H9 (cell line): ENCODE data around the gene FRS3. TPM values are rescaled to one million over a fixed set of nuclear protein-coding genes. Genes with fewer than 3 reads are reported as not detected.

Experiments used
- DNase-seq: peaks from one replicate; pipeline ENCODE4 v3.0.0-alpha.2; 2017
- H2AFZ ChIP-seq: one replicate; pipeline ENCODE4 v1.6.1; 2013; ENCODE audit warnings: mild to moderate bottlenecking, low read length, control low read depth, moderate library complexity
- H2AK5ac ChIP-seq: 2 replicates; pipeline ENCODE4 v1.6.1; 2013; ENCODE audit warnings: low read length, control low read depth, mixed read lengths; ENCODE audit not compliant: insufficient read length
- H2BK120ac ChIP-seq: one replicate; pipeline ENCODE4 v1.6.1; 2013; ENCODE audit warnings: low read depth, mild to moderate bottlenecking, low read length, control low read depth, inconsistent platforms; ENCODE audit not compliant: poor library complexity, severe bottlenecking
- H2BK12ac ChIP-seq: 2 replicates; pipeline ENCODE4 v1.6.1; 2013; ENCODE audit warnings: low read length, control low read depth, mixed read lengths, low read depth; ENCODE audit not compliant: insufficient read length
- H2BK15ac ChIP-seq: 2 replicates; pipeline ENCODE4 v1.6.1; 2013; ENCODE audit warnings: low read depth, low read length, control low read depth
- H2BK20ac ChIP-seq: one replicate; pipeline ENCODE4 v1.6.1; 2013; ENCODE audit warnings: low read depth, mild to moderate bottlenecking, low read length, control low read depth, inconsistent platforms; ENCODE audit not compliant: poor library complexity, severe bottlenecking
- H2BK5ac ChIP-seq: 2 replicates; pipeline ENCODE4 v1.6.1; 2013; ENCODE audit warnings: low read length, control low read depth, mixed read lengths; ENCODE audit not compliant: insufficient read length
- H3K14ac ChIP-seq: 2 replicates; pipeline ENCODE4 v1.6.1; 2013; ENCODE audit warnings: low read length, control low read depth; ENCODE audit not compliant: insufficient read depth
- H3K18ac ChIP-seq: 2 replicates; pipeline ENCODE4 v1.6.1; 2013; ENCODE audit warnings: low read depth, mild to moderate bottlenecking, mixed read lengths, low read length, control low read depth; ENCODE audit not compliant: insufficient read length
- H3K23ac ChIP-seq: 2 replicates; pipeline ENCODE4 v1.6.1; 2013; ENCODE audit warnings: low read length, control low read depth, mixed read lengths, low read depth; ENCODE audit not compliant: insufficient read length
- H3K23me2 ChIP-seq: 2 replicates; pipeline ENCODE4 v1.6.1; 2013; ENCODE audit warnings: low read depth, mild to moderate bottlenecking, mixed read lengths, low read length, control low read depth; ENCODE audit not compliant: insufficient read length, poor library complexity, severe bottlenecking
- H3K27ac ChIP-seq: 2 replicates; pipeline ENCODE4 v1.5.1; 2013; ENCODE audit warnings: low read length, control low read depth, mixed read lengths, low read depth; ENCODE audit not compliant: insufficient read length
- H3K27me3 ChIP-seq: 2 replicates; pipeline ENCODE4 v1.6.1; 2013; ENCODE audit warnings: low read length, control low read depth, inconsistent platforms; ENCODE audit not compliant: insufficient read depth
- H3K4ac ChIP-seq: 2 replicates; pipeline ENCODE4 v1.6.1; 2013; ENCODE audit warnings: low read depth, mild to moderate bottlenecking, control low read depth, inconsistent platforms, low read length, moderate library complexity
- H3K4me1 ChIP-seq: 2 replicates; pipeline ENCODE4 v1.6.1; 2013; ENCODE audit warnings: low read length, control low read depth, inconsistent platforms; ENCODE audit not compliant: insufficient read depth
- H3K4me2 ChIP-seq: 2 replicates; pipeline ENCODE4 v1.6.1; 2013; ENCODE audit warnings: low read length, control low read depth, mixed read lengths; ENCODE audit not compliant: insufficient read length, insufficient read depth
- H3K56ac ChIP-seq: 2 replicates; pipeline ENCODE4 v1.6.1; 2013; ENCODE audit warnings: low read depth, mild to moderate bottlenecking, mixed read lengths, low read length, control low read depth; ENCODE audit not compliant: insufficient read length
- H3K79me1 ChIP-seq: 2 replicates; pipeline ENCODE4 v1.6.1; 2013; ENCODE audit warnings: low read depth, mild to moderate bottlenecking, moderate library complexity, low read length, control low read depth, inconsistent platforms; ENCODE audit not compliant: insufficient read depth, poor library complexity, severe bottlenecking
- H3K79me2 ChIP-seq: 2 replicates; pipeline ENCODE4 v1.6.1; 2013; ENCODE audit warnings: low read length, control low read depth, inconsistent platforms; ENCODE audit not compliant: insufficient read depth
- H3K9ac ChIP-seq: 2 replicates; pipeline ENCODE4 v1.6.1; 2013; ENCODE audit warnings: low read length, control low read depth, mixed read lengths; ENCODE audit not compliant: insufficient read length; ENCODE audit errors: extremely low read depth
- H3K9me3 ChIP-seq: one replicate; pipeline ENCODE4 v1.6.1; 2013; ENCODE audit warnings: low read depth, low read length, inconsistent platforms; ENCODE audit not compliant: control insufficient read depth
- H3T11ph ChIP-seq: one replicate; pipeline ENCODE4 v1.6.1; 2013; ENCODE audit warnings: mild to moderate bottlenecking, low read length, control low read depth, inconsistent platforms
- H4K20me1 ChIP-seq: one replicate; pipeline ENCODE4 v1.6.1; 2013; ENCODE audit not compliant: control insufficient read depth, insufficient read length, insufficient read depth
- H4K5ac ChIP-seq: 2 replicates; pipeline ENCODE4 v1.6.1; 2013; ENCODE audit warnings: low read depth, mild to moderate bottlenecking, mixed read lengths, low read length, control low read depth; ENCODE audit not compliant: insufficient read length
- H4K8ac ChIP-seq: replicated peaks from 2 replicates; pipeline ENCODE4 v1.6.1; 2013; ENCODE audit warnings: low read length, control low read depth, mixed read lengths, low read depth; ENCODE audit not compliant: insufficient read length
- H4K91ac ChIP-seq: 2 replicates; pipeline ENCODE4 v1.6.1; 2013; ENCODE audit warnings: low read depth, mild to moderate bottlenecking, moderate library complexity, mixed read lengths, low read length, control low read depth; ENCODE audit not compliant: insufficient read length
- H3K27ac Mint-ChIP-seq, 3 experiments: 2 replicates in 2 of 3; 3 replicates in 1 of 3; pipeline ENCODE4 v1.8.0; 2020 to 2021; ENCODE audit warnings: mixed read lengths in 3 of 3, mild to moderate bottlenecking in 1 of 3, moderate library complexity in 1 of 3
- H3K27me3 Mint-ChIP-seq: 2 replicates; pipeline ENCODE4 v1.8.0; 2021; ENCODE audit warnings: low read depth, mild to moderate bottlenecking, moderate library complexity, mixed read lengths
- H3K36me3 Mint-ChIP-seq, 3 experiments: 2 replicates in 2 of 3; 3 replicates in 1 of 3; pipeline ENCODE4 v1.8.0; 2020 to 2021; ENCODE audit warnings: low read depth in 3 of 3, mixed read lengths in 3 of 3; ENCODE audit not compliant: insufficient read depth in 1 of 3
- H3K4me1 Mint-ChIP-seq, 2 experiments: 2 replicates each; pipeline ENCODE4 v1.8.0; 2020; ENCODE audit warnings: mixed read lengths in 2 of 2
- H3K4me3 Mint-ChIP-seq, 2 experiments: 2 replicates in 1 of 2; 3 replicates in 1 of 2; pipeline ENCODE4 v1.8.0; 2020 to 2021; ENCODE audit warnings: mild to moderate bottlenecking in 2 of 2, mixed read lengths in 2 of 2, moderate library complexity in 1 of 2
- H3K9me3 Mint-ChIP-seq, 2 experiments: 2 replicates in 1 of 2; 3 replicates in 1 of 2; pipeline ENCODE4 v1.8.0; 2020; ENCODE audit warnings: mild to moderate bottlenecking in 2 of 2, mixed read lengths in 2 of 2, moderate library complexity in 1 of 2
- WGBS: extraction: QIAGEN DNeasy Blood & Tissue Kit; methylation state at CpG from one replicate; pipeline ENCODE4 v1.1.7; 2013; ENCODE audit warnings: missing lambda C conversion rate, low lambda C conversion rate, mixed read lengths; ENCODE audit not compliant: insufficient read length; ENCODE audit errors: extremely low coverage; 5-methylcytosine and 5-hydroxymethylcytosine counted together
- total RNA-seq: library from RNA; stranded (reverse); gene quantifications from 2 replicates; pipeline ENCODE4 v1.2.1, GENCODE V29; 2021
- TF ChIP-seq, protein P1 (sequence below): fragments of 200-600 bp; sonication (generic); conservative IDR thresholded peaks from 3 replicates; pipeline ENCODE4 v1.8.0; 2021; ENCODE audit warnings: antibody characterized with exemption, mild to moderate bottlenecking

The FRS3 gene
- total RNA-seq, 1 experiment from 2014 or later, result 4.8 TPM

DNA sequence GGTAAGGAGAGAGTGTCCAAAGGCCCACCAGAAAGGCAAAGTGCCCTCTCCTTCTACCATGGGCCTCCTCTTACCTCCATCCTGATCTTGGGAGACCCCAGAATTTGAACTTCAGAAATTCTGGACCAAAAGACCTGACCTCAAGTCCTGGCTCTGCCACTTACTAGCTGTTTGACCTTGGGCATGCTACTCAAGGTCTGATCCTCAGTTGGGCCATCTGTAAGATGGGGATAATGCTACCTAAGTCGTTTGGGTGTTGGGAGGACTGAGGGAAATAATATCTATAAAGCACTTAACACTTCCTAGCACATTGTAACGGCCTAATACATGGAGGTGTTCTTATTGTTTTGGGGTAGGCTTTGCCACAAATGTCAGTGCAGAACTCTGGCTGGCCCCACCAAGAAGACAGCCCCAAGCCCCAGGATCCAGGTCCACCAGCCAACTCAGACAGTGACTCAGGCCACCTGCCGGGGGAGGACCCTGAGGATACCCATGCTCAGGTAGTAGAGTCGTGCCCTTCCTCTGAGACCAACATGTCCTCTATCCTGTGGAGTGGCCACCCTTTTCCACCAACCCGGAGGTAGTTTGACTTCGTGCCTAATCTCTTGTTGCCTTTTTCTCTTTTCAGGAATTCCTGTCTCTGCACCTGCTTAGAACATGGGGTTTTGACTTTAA is 3.5 kb upstream of the FRS3 start:
- H3K23ac ChIP-seq, result no peak overlapping the region

More for the DNA sequence above, 3.5 kb upstream of the FRS3 start:
- no peaks in the 10 kb centered on the region for H3K9me3 ChIP-seq
- no peaks in the 10 kb centered on the region for H3K79me1 ChIP-seq
- H2BK5ac ChIP-seq, result no peak overlapping the region
- no peak for DNase-seq
- H4K5ac ChIP-seq, result no peak overlapping the region
- no CpG with 5 or more reads among the region's 6 CpGs for WGBS
- no peak overlapping the region for H2BK20ac ChIP-seq
- Mint-ChIP-seq H3K27me3 (peaks cover 58% of the 10 kb centered on the region), H3K9me3 (no peaks in the 10 kb centered on the region; a peak in 3 of 5 replicates), H3K4me1 (peaks cover 24 to 31% of the 10 kb centered on the region in 2 experiments), H3K36me3 (peaks cover 0 to 2% (median 0%) of the 10 kb centered on the region in 3 experiments; a peak in 4 of 7 replicates), H3K4me3 (no peak overlapping the region), H3K27ac (no peak overlapping the region)
- peaks cover 2% of the 10 kb centered on the region; the same call in 1 of the 2 replicates for H3K79me2 ChIP-seq
- H2BK120ac ChIP-seq, result no peak overlapping the region
- H3K27me3 ChIP-seq, result peaks cover 17% of the 10 kb centered on the region; the same call in 1 of the 2 replicates
- no peak overlapping the region for H2AK5ac ChIP-seq
- H3K4me2 ChIP-seq, result no peak overlapping the region
- no peak overlapping the region for H3K27ac ChIP-seq
- TF ChIP-seq, protein P1, sequence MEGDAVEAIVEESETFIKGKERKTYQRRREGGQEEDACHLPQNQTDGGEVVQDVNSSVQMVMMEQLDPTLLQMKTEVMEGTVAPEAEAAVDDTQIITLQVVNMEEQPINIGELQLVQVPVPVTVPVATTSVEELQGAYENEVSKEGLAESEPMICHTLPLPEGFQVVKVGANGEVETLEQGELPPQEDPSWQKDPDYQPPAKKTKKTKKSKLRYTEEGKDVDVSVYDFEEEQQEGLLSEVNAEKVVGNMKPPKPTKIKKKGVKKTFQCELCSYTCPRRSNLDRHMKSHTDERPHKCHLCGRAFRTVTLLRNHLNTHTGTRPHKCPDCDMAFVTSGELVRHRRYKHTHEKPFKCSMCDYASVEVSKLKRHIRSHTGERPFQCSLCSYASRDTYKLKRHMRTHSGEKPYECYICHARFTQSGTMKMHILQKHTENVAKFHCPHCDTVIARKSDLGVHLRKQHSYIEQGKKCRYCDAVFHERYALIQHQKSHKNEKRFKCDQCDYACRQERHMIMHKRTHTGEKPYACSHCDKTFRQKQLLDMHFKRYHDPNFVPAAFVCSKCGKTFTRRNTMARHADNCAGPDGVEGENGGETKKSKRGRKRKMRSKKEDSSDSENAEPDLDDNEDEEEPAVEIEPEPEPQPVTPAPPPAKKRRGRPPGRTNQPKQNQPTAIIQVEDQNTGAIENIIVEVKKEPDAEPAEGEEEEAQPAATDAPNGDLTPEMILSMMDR, result no peak
- H3K4me1 ChIP-seq, result no peaks in the 10 kb centered on the region
- no peak overlapping the region for H3K9ac ChIP-seq
- H2BK12ac ChIP-seq, result no peak overlapping the region
- no peak overlapping the region for H2BK15ac ChIP-seq
- H3K18ac ChIP-seq, result no peak overlapping the region
- H2AFZ ChIP-seq, result no peak overlapping the region
- H3K14ac ChIP-seq, result no peak overlapping the region
- no peak overlapping the region for H4K91ac ChIP-seq
- no peak overlapping the region for H3T11ph ChIP-seq
- H3K23me2 ChIP-seq, result peaks cover 18% of the 10 kb centered on the region
- H4K8ac ChIP-seq, result no peak overlapping the region
- H3K56ac ChIP-seq, result no peak overlapping the region
- no peak overlapping the region for H3K4ac ChIP-seq
- no peaks in the 10 kb centered on the region for H4K20me1 ChIP-seq
